Stimulated activated naive CD8-positive, alpha-beta T cell treated with anti-CD3 and anti-CD28 coated beads, Interleukin-15, Interleukin-2, amounts not matched to agents 100 ng/mL and 50 ng/mL, for 24 hours (primary cell): ENCODE measurements around the gene GUCA1C.

ENCODE experiments used
- H3K27ac Mint-ChIP-seq: one replicate; pipeline ENCODE4 v1.8.0; 2021; ENCODE audit warnings: mild to moderate bottlenecking, mixed read lengths
- H3K27me3 Mint-ChIP-seq: one replicate; pipeline ENCODE4 v1.8.0; 2021; ENCODE audit warnings: mixed read lengths
- H3K36me3 Mint-ChIP-seq: one replicate; pipeline ENCODE4 v1.8.0; 2021; ENCODE audit warnings: low read depth, mixed read lengths
- H3K4me1 Mint-ChIP-seq: one replicate; pipeline ENCODE4 v1.8.0; 2021; ENCODE audit warnings: low read depth, mixed read lengths
- H3K4me3 Mint-ChIP-seq: one replicate; pipeline ENCODE4 v1.8.0; 2021; ENCODE audit warnings: mild to moderate bottlenecking, mixed read lengths
- H3K9me3 Mint-ChIP-seq: one replicate; pipeline ENCODE4 v1.8.0; 2021; ENCODE audit warnings: mixed read lengths

GUCA1C gene

DNA sequence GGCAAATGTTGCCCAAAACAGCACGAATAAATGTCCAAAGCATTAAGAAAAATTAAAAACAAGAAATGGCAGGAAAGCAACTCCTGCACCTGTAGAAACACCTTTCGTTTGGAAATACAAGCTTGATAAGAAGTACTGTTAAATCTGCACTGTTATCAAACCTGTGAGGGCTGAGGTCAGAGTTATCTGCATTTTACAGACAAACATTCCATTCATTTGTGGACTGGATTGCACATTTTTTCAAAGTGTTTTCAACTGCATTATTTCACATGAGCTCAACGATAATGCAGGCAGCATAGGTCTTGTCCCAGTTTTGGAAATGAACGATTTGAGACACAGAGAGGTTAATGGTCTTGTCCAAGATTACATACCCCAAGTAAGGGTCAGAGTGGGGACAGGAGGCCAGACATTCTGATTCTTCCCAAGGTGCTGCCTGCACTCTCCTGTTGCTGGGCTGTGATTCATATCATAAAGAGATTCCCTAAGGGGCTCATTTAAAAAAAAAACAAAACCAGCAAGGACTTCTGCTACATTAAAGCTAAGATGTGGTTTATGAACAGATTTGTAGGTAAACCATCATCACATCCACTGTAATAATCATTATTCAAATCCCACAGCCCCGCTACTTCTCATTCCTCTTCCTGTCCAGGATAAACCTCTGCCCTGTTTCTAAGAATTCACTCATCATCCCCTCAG lies 13.0 kb downstream of the GUCA1C start:
- no peaks in the 10 kb centered on the region for H3K4me1 Mint-ChIP-seq
- H3K36me3 Mint-ChIP-seq, result no peaks in the 10 kb centered on the region
- no peaks in the 10 kb centered on the region for H3K27me3 Mint-ChIP-seq
- no peak overlapping the region for H3K4me3 Mint-ChIP-seq
- no peaks in the 10 kb centered on the region for H3K9me3 Mint-ChIP-seq
- H3K27ac Mint-ChIP-seq, result no peak overlapping the region

DNA sequence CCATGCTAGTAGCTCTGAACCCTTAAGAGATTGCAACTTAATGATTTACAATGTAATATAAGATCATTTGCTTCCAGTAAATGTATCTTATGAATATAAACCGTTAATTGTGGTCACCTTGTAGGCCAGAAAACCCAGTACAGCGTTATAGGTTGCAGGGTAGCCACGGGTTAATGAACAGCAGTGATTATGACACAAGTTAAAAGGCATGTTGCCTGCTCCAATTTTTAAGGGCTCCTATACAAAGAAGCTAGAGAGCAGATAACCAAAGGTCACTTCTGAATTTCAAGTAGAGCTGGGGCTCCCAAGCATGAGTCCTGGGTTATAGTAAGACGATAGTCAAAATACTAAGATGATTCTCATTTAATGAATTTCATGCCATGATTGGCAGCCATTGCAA lies 13.5 kb downstream of the GUCA1C start:
- Mint-ChIP-seq H3K27ac (no peak overlapping the region), H3K4me1 (no peaks in the 10 kb centered on the region), H3K36me3 (no peaks in the 10 kb centered on the region), H3K4me3 (no peak overlapping the region), H3K9me3 (no peaks in the 10 kb centered on the region), H3K27me3 (no peaks in the 10 kb centered on the region)

DNA sequence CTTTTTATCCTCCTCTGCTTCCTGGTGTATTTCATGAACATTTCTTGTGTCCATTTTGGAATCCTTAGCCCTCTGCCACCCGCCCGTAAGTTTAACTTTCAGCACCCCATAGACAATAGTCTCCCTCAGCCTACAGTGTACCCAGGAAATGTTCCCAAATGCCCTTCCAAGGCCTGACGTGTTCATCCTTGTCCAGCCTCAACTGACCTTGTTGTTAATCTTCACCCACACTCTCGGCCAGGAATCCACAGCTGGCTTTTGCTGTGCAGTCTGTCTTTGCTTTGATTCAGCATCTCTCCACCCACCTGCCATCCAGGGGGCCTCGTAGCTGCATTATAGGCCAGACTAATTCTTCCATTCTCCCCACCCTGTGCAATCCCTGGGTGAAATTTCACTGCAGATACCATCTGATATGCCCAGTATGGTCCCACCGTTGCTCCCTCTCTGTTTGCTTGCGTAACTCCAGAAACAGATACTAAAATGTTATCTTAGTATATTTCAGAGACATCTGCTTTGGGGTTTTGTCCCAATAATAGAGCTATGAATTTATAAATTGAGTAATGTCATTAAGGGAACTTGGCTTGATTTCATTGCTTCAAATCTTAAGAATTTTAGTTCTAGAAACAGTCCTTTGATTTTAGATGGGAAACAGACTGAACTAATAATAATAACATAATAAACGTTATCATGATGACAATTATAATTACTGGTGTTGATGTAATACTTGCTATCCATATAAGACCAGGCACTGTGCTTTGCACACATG lies 16.6 kb downstream of the GUCA1C start:
- Mint-ChIP-seq H3K4me1 (no peaks in the 10 kb centered on the region), H3K27ac (no peak overlapping the region), H3K4me3 (no peak overlapping the region), H3K27me3 (peaks cover 3% of the 10 kb centered on the region), H3K36me3 (no peaks in the 10 kb centered on the region), H3K9me3 (no peaks in the 10 kb centered on the region)

DNA sequence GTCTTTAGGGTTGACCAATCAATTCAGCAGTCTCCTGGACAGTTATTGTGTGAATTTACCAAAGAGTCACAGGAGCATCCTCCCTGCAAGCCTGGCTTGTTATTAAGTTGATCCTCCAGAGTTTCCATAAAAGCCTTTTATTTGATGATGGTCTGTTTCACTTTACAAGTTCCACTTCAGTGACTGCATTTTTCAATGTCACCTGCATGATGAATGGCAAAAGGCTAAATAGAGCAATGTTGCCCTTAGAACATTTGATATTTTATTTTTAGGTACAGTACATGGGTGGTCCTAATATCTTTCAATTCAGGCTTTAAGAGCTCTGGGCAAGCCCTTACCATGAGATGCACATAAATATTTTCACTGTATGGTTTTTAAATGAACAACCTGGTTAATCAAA lies 22.6 kb downstream of the GUCA1C start:
- H3K27me3 Mint-ChIP-seq, result peaks cover 24% of the 10 kb centered on the region
- no peak overlapping the region for H3K4me3 Mint-ChIP-seq

DNA sequence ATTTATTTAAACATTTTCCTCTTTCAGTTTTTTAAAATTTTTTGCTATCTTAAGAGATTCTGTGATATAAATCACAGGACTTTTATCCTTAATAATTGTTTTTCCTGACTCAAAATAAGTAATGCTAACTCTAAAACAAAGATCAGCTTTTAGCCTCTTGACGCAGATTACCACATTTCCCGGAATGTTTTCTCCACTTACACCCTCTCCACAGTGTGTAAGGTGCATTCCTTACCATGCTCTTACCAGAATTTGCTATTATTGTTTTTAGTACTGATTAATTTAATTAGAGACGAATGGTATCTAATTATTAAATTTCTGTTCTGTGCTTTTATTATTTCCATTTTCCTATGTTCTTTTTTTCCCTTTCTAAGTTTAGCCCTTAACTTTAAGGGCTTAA lies 34.8 kb downstream of the GUCA1C start:
- H3K27ac Mint-ChIP-seq, result no peak overlapping the region
- H3K9me3 Mint-ChIP-seq, result no peaks in the 10 kb centered on the region
- no peak overlapping the region for H3K4me3 Mint-ChIP-seq
- H3K27me3 Mint-ChIP-seq, result peaks cover 18% of the 10 kb centered on the region
- peaks cover 7% of the 10 kb centered on the region for H3K4me1 Mint-ChIP-seq
- H3K36me3 Mint-ChIP-seq, result no peaks in the 10 kb centered on the region

More for the DNA sequence above, 22.6 kb downstream of the GUCA1C start:
- no peaks in the 10 kb centered on the region for H3K4me1 Mint-ChIP-seq
- no peak overlapping the region for H3K27ac Mint-ChIP-seq
- peaks cover 4% of the 10 kb centered on the region for H3K9me3 Mint-ChIP-seq
- H3K36me3 Mint-ChIP-seq, result no peaks in the 10 kb centered on the region

DNA sequence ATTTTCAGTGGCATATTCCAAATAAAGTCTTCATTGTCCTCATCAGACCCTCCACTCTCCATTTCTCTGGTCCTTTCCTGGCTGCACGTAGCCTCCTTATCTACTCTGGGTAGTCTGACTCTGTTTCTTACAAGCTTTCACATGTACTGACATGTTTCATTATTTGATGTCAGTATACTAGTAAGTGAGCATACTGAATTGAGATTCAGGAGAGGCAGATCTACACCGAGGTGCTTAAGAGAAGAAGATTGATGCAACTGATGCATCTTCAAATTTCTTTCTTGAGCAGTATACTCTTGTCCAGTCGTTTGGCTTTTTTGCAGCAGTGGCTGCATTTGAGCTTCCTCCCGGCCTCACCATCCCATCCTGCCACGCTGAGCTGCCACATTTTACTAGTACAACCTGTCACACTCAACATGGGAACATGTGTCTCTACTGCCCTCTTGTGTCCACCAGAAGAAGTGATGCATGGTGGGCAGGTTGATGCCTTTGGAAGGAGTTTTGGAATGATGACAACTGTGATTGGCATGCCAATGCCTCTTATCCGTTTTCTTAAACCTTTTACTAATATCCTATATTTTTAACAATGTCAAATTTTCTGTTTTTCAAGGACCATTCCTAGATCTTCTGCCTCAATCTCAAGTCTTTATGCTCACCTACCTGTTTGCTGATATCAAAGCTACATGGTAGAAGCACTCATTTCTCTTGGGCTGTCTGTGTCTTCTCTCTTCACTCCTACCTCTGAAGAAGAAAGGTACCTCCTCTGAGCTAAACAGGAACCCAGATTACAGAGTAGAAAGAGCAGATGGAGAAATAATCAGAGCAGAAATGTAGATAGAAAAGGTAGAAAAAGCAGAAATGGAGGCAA lies 38.7 kb downstream of the GUCA1C start:
- H3K9me3 Mint-ChIP-seq, result no peaks in the 10 kb centered on the region
- H3K4me3 Mint-ChIP-seq, result no peak overlapping the region
- no peaks in the 10 kb centered on the region for H3K36me3 Mint-ChIP-seq
- H3K4me1 Mint-ChIP-seq, result peaks cover 7% of the 10 kb centered on the region
- H3K27ac Mint-ChIP-seq, result no peak overlapping the region
- peaks cover 14% of the 10 kb centered on the region for H3K27me3 Mint-ChIP-seq

DNA sequence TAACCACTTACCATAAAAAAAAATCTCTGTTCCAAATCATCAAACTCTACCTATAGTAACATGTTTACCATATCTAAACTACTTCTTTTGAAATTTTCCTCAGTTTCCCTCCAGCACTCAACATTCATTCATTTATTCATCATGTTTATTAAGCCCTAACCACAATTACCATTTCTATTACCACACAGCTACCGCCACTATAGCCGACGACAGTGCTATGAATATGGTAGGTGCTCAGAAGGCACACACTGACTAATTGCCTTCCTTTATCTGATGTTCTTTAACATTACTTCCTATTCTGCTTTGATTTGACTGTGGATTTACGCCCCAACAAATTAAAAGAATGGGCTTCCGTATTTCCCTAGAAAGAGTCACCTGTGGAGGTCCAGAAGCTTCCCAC lies 43.9 kb downstream of the GUCA1C start:
- no peak overlapping the region for H3K27ac Mint-ChIP-seq
- peaks cover 5% of the 10 kb centered on the region for H3K4me1 Mint-ChIP-seq
- no peaks in the 10 kb centered on the region for H3K9me3 Mint-ChIP-seq
- H3K36me3 Mint-ChIP-seq, result no peaks in the 10 kb centered on the region
- no peak overlapping the region for H3K4me3 Mint-ChIP-seq
- peaks cover 3% of the 10 kb centered on the region for H3K27me3 Mint-ChIP-seq

DNA sequence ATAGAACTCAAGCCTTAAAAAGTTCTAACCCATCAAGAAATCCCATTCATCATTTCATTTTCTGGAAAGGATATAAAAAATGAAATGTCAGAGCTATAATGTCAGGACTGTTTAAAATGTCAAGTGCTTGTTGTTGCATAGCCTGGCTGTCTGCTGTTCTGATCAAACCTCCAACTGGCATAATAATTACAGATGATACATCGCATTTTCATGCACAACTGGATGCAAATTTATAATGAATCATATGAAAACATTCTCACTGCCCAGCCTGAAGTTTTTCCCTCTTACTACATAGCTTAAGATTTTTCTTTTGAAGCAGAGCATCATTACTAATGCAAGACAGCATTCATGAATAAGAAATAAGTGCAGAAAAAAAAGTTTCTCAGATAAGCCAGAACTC lies 46.5 kb downstream of the GUCA1C start:
- no peak overlapping the region for H3K27ac Mint-ChIP-seq
- no peaks in the 10 kb centered on the region for H3K36me3 Mint-ChIP-seq
- H3K4me1 Mint-ChIP-seq, result peaks cover 8% of the 10 kb centered on the region
- H3K27me3 Mint-ChIP-seq, result no peaks in the 10 kb centered on the region
- H3K9me3 Mint-ChIP-seq, result no peaks in the 10 kb centered on the region
- no peak overlapping the region for H3K4me3 Mint-ChIP-seq

DNA sequence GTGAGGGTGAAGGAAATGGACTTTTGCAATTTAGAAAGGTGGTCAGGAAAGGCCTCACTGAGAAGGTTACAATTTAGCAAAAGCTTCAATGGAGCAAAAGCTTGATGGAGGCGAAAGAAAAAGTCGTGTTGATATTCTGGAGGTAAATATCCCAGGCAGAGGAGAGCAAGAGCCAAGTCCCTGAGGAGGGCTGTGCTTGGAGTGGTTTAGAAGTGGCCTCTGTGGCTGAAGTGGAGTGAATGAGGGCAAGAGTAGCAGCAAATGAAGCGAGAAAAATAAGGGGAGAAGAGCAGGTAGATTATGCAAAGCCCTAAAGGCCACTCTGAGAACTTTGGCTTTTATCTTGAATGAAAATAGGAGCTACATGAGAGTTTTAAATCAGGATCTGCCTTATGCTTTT lies 54.1 kb downstream of the GUCA1C start:
- Mint-ChIP-seq H3K4me3 (no peak overlapping the region), H3K9me3 (no peaks in the 10 kb centered on the region), H3K36me3 (no peaks in the 10 kb centered on the region), H3K4me1 (peaks cover 27% of the 10 kb centered on the region), H3K27ac (no peak overlapping the region), H3K27me3 (no peaks in the 10 kb centered on the region)

DNA sequence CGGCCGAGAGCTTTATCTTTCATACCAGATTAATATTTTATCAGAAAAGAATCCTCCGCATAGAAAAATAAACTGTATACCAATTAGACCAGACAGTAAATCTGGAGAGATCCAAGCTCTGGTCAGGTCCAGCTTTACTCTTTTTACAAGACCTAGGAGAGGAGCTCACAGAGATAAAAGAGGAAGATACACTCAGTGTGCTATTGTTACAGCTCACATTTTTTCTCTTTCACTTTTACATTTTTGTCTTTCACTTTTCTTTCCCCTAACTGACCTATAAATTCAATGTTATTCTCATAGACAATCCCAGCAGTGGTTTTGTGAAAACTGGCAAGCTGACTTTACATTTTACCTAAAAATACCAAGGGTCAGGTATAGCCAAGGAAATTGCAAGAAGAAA lies 55.8 kb downstream of the GUCA1C start:
- peak overlapping the region; percentile 51 for H3K27ac Mint-ChIP-seq
- H3K4me1 Mint-ChIP-seq, result peaks cover 26% of the 10 kb centered on the region

DNA sequence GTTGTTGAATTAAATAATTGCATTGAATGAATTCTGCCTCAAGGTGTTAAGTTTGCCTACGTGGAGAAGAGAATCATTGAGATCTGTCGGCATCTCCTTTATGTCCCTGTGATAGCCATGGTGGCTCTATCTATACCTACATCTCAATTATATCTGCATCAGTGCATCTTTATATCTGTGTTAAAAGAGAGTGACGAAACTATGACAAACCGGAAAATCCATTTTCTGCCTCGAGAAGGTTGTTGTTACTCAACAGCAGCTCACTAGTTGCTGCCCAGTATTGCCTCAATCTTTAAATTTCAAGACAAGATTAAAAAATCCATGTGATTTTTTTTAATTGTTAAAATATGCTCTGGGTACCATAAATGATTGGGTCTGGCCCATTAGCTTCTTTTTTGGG lies 58.7 kb downstream of the GUCA1C start:
- peaks cover 13% of the 10 kb centered on the region for H3K4me1 Mint-ChIP-seq
- no peak overlapping the region for H3K27ac Mint-ChIP-seq
- no peaks in the 10 kb centered on the region for H3K36me3 Mint-ChIP-seq

More for the DNA sequence above, 55.8 kb downstream of the GUCA1C start:
- Mint-ChIP-seq H3K9me3 (no peaks in the 10 kb centered on the region), H3K36me3 (no peaks in the 10 kb centered on the region), H3K4me3 (no peak overlapping the region), H3K27me3 (no peaks in the 10 kb centered on the region)

DNA sequence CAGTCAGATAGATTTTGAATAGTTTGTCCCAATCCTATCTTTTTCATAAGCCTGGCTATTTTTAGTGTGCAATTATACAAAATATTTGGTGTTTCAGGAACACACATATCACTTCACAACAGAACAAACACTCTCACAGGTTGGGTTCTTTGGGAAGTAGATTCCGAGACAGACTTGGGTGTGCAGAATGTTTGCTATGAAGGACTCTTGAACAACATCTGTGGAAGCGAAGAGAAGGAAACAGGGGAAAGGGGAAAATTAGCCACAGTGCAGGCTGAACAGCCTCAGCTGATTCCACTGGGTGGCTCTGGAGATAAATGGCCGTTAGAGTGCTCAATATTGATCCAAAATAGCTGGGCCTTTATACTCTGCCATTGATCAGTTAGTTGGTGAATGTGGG lies 61.8 kb downstream of the GUCA1C start:
- Mint-ChIP-seq H3K4me1 (no peaks in the 10 kb centered on the region), H3K4me3 (no peak overlapping the region), H3K9me3 (no peaks in the 10 kb centered on the region), H3K36me3 (no peaks in the 10 kb centered on the region), H3K27me3 (no peaks in the 10 kb centered on the region), H3K27ac (no peak overlapping the region)

More for the DNA sequence above, 58.7 kb downstream of the GUCA1C start:
- Mint-ChIP-seq H3K9me3 (no peaks in the 10 kb centered on the region), H3K27me3 (no peaks in the 10 kb centered on the region), H3K4me3 (no peak overlapping the region)

DNA sequence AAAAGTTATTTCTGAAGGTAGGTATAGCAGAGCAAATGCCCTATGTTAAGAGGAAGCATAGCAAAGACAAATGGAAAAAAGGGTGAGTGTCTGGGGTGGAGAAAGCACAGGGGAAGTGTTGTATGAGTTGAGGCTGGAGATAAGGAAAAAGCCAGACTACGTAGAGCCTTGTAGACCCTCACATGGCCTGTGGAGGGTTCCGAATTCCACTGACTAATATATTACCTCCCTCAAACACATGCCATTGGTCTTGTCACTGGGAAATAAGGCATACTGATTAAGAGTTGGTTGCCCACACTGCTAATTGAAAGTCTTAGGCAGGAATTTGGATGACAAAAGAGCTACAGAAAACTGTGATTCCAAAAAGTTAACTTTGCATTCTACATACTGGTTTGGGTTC lies 65.9 kb downstream of the GUCA1C start:
- H3K27ac Mint-ChIP-seq, result no peak overlapping the region
- peaks cover 16% of the 10 kb centered on the region for H3K4me1 Mint-ChIP-seq
- H3K36me3 Mint-ChIP-seq, result no peaks in the 10 kb centered on the region
- no peak overlapping the region for H3K4me3 Mint-ChIP-seq
- no peaks in the 10 kb centered on the region for H3K27me3 Mint-ChIP-seq
- H3K9me3 Mint-ChIP-seq, result no peaks in the 10 kb centered on the region

DNA sequence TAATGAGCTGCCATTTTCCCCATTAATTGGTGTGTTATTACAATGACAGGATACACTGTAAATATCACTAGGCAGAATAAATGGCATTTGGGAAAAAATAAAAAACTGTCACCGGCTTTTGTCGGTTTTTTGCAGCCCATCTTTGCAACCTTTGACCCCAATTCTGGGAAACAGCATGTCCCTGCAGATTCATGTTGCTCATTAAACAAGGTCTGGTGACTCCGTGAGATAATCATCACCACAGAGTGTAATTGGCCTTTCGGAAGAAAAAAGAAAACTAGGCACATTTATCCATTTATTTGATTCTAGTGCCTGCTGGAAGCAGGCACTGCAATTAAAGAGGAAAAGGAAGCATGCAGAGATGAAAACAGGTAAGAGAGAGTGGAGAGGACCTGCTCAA lies 66.6 kb downstream of the GUCA1C start:
- H3K4me1 Mint-ChIP-seq, result peaks cover 20% of the 10 kb centered on the region
- no peaks in the 10 kb centered on the region for H3K9me3 Mint-ChIP-seq
- H3K36me3 Mint-ChIP-seq, result no peaks in the 10 kb centered on the region
- H3K27me3 Mint-ChIP-seq, result no peaks in the 10 kb centered on the region
- H3K4me3 Mint-ChIP-seq, result no peak overlapping the region
- H3K27ac Mint-ChIP-seq, result no peak overlapping the region

DNA sequence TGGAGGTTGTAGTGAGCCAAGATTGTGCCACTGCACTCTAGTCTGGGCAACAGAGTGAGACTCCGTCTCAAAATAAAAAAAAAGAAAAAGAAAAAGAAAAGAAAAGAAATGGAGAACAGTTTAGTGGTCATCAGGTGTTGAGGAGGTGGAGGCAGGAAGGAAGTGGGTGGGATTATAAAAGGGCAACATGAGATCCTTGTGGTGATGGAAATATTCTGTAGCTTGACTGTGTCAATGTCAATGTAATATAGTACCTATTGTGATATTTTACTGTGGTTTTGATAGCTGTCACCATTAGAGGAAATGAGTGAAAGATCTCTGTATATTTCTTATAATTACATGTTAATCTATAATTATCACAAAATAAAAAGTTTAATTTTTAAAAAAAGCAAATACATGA lies 70.3 kb downstream of the GUCA1C start:
- Mint-ChIP-seq H3K27me3 (no peaks in the 10 kb centered on the region), H3K27ac (peak overlapping the region; percentile 59), H3K4me1 (peaks cover 22% of the 10 kb centered on the region), H3K9me3 (peaks cover 10% of the 10 kb centered on the region), H3K36me3 (no peaks in the 10 kb centered on the region), H3K4me3 (no peak overlapping the region)
